ENCODE measurements around the gene SAMD10.
A peak's percentile ranks its signal among the peaks of the same experiment; 100 is the strongest.

Gene SAMD10

GRCh38 chr20:63955827-63956663 lies 23.4 kb downstream of the SAMD10 start, which contains the start of gene UCKL1:
UCKL1 (minus strand) TSS chr20:63956416; CDS start chr20:63956372, 44 bp downstream.
- DNase-seq = peak; percentile 89

- DNase-seq = no peak
Observed at GRCh38 chr20:63955281-63955826, 24.1 kb downstream of the SAMD10 start.

DNA sequence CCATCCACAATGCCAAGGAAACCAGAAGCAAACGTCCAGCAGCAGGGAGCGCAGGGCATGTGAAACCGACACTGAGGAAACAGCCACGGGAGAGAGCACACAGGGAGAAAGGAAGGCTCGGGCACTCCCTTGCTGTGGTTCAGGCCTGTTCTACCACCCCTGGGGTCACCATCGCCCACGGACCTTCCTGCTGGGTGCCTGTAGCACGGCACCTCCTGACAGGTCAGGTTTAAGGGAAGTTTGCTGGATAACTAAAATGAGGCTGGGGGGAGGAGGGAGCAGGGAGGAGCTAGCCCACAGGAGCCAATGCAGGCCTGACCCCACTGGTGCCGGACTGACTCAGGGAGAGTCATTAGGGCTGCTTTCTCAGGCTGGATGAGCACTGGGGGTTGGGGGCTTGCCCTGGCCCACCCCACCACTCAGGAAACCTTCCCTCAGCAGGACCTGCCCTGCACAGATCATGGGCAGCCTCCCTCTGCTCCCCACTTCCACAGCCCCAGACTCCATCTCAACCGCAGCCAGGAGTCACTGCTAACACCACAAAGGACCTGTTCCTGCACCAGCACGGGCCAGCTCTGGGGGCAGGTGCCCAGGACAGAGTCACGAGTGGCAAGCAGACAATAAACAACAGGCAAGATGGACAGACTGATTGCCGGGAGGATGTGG lies 25.5 kb downstream of the SAMD10 start:
- no peak for DNase-seq

DNA sequence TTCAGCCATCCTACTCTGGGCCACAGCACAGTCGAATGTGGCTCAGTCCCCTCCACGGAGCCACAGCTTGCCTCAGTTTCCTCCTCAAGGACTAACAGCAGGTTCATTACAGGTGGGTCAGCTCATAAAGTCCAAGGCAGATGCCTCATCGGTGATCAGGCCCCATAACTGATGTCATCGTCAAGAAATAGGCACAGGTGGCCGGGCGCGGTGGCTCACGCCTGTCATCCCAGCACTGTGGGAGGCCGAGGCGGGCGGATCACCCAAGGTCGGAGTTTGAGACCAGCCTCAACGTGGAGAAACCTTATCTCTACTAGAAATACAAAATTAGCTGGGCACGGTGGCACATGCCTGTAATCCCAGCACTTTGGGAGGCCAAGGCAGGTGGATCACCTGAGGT lies 26.7 kb downstream of the SAMD10 start:
- no peak for DNase-seq

GRCh38 chr20:63952210-63952535 lies 27.3 kb downstream of the SAMD10 start:
- DNase-seq = no peak

DNA sequence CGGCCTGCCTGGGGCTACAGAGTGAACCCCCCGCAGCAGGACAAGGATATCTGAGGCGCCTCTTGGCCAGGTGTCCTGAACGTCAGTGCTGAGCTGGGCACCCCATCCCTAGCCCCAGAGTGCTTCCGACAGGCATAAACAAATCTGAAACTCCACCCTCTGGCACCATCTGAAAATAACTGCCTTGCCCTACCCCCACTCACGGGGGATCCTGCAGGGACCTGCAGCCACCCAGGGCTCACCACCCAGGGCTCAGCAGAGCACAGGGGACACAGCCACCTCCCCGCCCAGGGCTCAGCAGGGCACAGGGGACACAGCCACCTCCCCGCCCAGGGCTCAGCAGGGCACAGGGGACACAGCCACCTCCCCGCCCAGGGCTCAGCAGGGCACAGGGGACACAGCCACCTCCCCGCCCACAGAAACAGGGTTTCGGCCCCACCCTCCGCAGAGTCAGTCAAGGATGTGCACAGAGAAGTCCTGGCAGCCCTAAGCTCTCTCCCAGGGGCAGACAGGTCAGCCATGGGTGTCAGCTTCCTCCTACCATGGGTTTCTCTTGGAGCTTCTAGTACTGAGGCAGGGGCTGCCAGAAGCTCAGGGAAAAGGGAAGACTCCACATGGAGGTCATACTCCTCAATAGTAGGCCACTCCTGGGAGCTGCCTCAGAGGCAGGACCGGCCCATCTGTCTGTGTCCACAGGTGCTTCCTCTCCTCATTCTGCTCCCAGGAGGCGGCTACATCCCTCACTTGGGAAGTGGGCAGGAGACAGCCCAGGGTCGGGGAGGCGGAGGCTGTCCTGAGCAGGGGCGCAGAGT lies 27.8 kb downstream of the SAMD10 start:
- no peak for DNase-seq

DNA sequence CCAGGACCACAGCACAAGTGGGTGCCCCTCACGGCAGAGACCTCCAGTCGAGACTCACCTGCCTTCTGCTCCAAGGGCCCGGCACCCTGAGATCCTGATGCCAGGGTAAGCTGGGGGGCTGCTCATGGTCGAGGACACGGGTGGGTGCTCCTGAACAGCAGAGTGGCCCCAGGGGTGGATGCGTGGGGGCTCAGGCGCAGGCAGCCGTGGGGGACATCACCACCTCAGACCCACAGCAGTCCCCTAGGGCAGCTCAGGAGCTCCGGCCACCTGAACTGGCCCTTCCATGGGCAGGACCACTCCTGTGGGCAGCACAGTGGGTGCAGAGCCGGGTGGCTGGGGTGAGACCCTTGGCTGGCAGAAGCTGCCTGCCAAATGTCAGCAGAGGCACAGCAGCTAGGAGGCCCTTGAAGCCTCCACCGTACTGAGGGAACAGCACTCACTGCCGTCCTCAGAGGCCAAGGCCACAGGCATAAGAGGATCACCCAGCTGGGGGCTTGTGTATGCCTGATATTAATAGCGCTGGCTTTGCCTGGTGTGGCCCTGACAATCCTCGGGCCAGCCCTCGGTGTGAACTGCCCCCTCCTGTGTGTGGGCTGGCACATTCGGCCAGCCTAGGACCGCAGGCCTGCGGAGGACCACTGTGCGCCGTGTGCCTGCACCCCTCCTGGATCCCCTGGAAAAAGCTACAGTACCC lies 28.6 kb downstream of the SAMD10 start:
- DNase-seq = no peak

GRCh38 chr20:63947638-63948456 lies 31.6 kb downstream of the SAMD10 start:
- DNase-seq = no peak

- no peak for DNase-seq
Observed at GRCh38 chr20:63946986-63947637, 32.3 kb downstream of the SAMD10 start.

- DNase-seq = no peak
Observed at GRCh38 chr20:63945921-63946920, 33.2 kb downstream of the SAMD10 start.

DNA sequence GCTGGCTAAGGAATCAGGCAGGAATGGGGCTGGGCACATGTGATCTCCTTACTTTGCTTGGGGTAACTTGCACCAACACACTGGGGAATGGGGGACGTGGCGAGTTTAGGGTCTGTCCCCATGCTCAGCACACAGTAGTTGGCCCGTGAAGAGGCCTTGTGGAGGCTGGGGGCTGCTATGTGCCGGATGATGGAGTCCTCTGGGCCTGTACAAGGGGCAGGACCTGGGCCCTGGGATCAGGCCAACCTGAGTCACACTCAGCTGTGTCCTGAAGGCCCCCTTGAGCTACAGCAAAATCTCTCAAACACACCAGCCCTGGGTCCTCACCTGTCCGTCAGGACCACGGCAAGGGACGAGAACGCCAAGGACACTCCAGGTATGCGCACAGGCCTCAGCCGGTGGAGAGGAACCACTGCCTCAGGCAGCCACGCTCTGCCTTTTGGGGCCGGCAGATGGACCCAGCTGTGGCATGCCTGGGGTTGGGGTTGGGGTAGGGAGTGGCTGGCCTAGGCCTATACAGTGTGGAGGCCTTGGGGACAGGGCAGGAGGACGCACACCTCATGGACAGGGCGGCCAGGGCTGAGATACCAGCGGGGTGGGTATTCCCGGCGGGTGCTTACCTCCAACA lies 34.3 kb downstream of the SAMD10 start:
- DNase-seq = no peak

DNA sequence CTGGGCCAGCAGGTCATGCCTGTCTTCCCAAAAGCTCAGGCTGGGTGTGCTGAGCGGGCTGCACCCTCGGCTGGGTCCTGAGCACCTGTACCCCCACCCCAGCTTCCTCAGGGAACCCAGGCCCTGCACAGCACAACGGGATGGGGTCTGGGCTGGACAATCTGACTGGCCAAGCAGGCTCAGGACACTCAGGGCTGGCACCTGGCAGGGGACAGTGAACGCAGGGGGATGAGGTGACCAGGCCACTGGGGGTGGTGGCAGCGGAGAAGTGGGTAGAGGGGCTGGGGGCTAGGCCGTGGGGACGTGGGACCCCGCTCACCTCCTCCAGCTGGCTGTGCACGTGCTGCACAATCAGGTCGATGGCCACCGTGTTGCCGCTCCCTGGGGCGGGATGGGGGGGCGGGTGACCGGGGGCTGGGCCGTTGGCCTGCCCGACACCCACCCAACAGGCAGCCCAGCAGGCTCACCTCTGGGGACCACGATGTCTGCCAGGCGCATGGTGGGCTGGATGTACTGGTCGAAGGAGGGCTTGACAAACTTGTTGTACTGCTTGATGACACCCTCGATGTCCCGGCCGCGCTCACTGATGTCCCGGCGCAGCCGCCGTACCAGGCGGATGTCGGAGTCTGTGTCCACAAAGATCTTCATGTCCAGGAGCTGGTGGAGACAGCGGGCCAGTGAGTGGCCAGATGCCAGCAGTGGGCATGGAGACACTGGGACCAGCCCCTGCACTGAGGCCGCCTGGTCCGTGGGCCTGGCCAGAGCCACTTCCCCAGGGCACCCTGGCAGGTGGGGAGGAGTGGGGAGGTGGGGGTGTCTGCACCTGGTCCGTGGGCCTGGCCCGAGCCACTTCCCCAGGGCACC lies 35.1 kb downstream of the SAMD10 start:
- no peak for DNase-seq

- DNase-seq = no peak
Observed at GRCh38 chr20:63943808-63944077, 35.7 kb downstream of the SAMD10 start.

- DNase-seq = no peak
Observed at GRCh38 chr20:63942969-63943807, 36.3 kb downstream of the SAMD10 start.

DNA sequence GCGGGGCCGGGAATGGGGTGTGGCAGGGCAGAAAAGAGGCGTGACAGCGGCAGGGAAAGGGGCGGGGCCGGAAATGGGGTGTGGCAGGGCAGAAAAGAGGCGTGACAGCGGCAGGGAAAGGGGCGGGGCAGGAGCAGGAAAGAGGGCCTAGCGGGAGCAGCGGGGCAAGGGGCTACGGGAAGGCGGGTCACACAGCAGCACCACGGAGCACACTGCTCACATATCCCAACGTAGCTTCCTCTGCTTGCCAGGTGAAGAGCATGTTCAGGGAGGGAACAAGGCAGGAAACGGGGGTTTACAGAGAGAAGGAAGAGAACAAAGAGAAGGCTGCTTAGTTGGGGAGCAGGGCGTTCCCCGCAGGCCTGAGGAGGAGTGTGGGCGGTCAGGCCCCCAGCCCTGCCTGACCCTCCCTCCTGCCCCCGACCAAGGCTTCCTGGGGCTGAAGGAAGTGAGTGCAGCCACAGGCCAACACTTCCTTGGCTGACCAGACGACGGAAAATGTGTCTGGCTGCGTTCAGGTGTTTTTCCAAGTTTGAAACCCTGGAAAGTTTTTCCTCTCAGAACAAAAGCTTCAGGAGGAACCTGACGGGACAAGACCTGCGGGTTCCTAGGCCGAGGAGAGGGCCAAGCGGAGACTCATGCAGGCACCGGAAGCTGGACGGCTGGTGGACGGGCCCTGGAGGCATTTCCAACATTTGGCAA lies 37.0 kb downstream of the SAMD10 start:
- DNase-seq = no peak

GRCh38 chr20:63941282-63942081 lies 38.0 kb downstream of the SAMD10 start:
- no peak for DNase-seq
